AML-193 (cell line): ENCODE data around the gene DAPK1.
"Not testable (repeated sequence)": the region's sequence is repeated elsewhere in the genome, so short reads cannot be mapped to it uniquely, and the experiment has no call there.

Source experiments
- DNase-seq, 2 experiments: peaks; one replicate each; lab custom pipeline; 2025; lab: John Stamatoyannopoulos, UW

DAPK1 gene

GRCh38 chr9:87498046-87498810, 561 bp downstream of the DAPK1 start:
- DNase-seq: no peak

- DNase-seq: no peak
Observed at GRCh38 chr9:87498811-87499360, 1.2 kb downstream of the DAPK1 start.

GRCh38 chr9:87499424-87500017, 1.9 kb downstream of the DAPK1 start:
- DNase-seq: no peak

GRCh38 chr9:87500491-87501270, 3.0 kb downstream of the DAPK1 start:
- no peak for DNase-seq

- DNase-seq: not testable (repeated sequence)
Observed at GRCh38 chr9:87501271-87501656, 3.6 kb downstream of the DAPK1 start.

- no peak for DNase-seq
Observed at GRCh38 chr9:87501806-87502205, 4.1 kb downstream of the DAPK1 start.

- peak; percentile 56 to 63 for DNase-seq
Observed at GRCh38 chr9:87502391-87503221, 4.9 kb downstream of the DAPK1 start.

- no peak for DNase-seq
Observed at GRCh38 chr9:87503430-87503829, 5.8 kb downstream of the DAPK1 start.

GRCh38 chr9:87503927-87504326, 6.3 kb downstream of the DAPK1 start:
- DNase-seq: no peak

GRCh38 chr9:87504938-87505337, 7.3 kb downstream of the DAPK1 start:
- no peak for DNase-seq

- no peak for DNase-seq
Observed at GRCh38 chr9:87505869-87506678, 8.4 kb downstream of the DAPK1 start.

- DNase-seq: no peak
Observed at GRCh38 chr9:87507576-87507975, 9.9 kb downstream of the DAPK1 start.

- DNase-seq: no peak
Observed at GRCh38 chr9:87510252-87510683, 12.6 kb downstream of the DAPK1 start.

GRCh38 chr9:87512311-87512710, 14.6 kb downstream of the DAPK1 start:
- DNase-seq: no peak

- no peak for DNase-seq
Observed at GRCh38 chr9:87513161-87513560, 15.5 kb downstream of the DAPK1 start.

GRCh38 chr9:87513880-87514535, 16.3 kb downstream of the DAPK1 start:
- DNase-seq: no peak

- no peak for DNase-seq
Observed at GRCh38 chr9:87515006-87515405, 17.3 kb downstream of the DAPK1 start.

- no peak for DNase-seq
Observed at GRCh38 chr9:87515588-87516221, 18.0 kb downstream of the DAPK1 start.

- DNase-seq: peak; percentile 48 to 68
Observed at GRCh38 chr9:87516222-87516925, 18.7 kb downstream of the DAPK1 start.
